Raji (cell line): ENCODE measurements around the gene TIMELESS.
A peak's percentile ranks its signal among the peaks of the same experiment; 100 is the strongest.

Experiments
- POLR2A ChIP-seq: IDR thresholded peaks from 2 replicates; pipeline ENCODE4 v1.6.1; 2011; ENCODE audit warnings: low read depth, low read length, control low read depth; ENCODE audit not compliant: insufficient read depth

The TIMELESS gene

GRCh38 chr12:56448860-56449621 is at the start of gene TIMELESS:
Gene TIMELESS, minus strand, starts transcription at chr12:56449426. Its CDS starts 15,256 bp downstream, at chr12:56434170.
- TF ChIP-seq POLR2A: peak; percentile 84

GRCh38 chr12:56490360-56490759 is 41.1 kb upstream of the TIMELESS start:
- TF ChIP-seq POLR2A: no peak

GRCh38 chr12:56488041-56488955 is 39.1 kb upstream of the TIMELESS start, which contains the start of gene GLS2:
Gene GLS2, minus strand, starts transcription at chr12:56488161. Its CDS starts 43 bp downstream, at chr12:56488118.
- no peak for TF ChIP-seq POLR2A

- no peak for TF ChIP-seq POLR2A
Measured at GRCh38 chr12:56487448-56488040, 38.3 kb upstream of the TIMELESS start.

GRCh38 chr12:56486694-56487093 is 37.5 kb upstream of the TIMELESS start:
- no peak for TF ChIP-seq POLR2A

- no peak for TF ChIP-seq POLR2A
Measured at GRCh38 chr12:56484566-56484965, 35.3 kb upstream of the TIMELESS start.

- no peak for TF ChIP-seq POLR2A
Measured at GRCh38 chr12:56479625-56480024, 30.4 kb upstream of the TIMELESS start.

GRCh38 chr12:56477521-56478225 is 28.4 kb upstream of the TIMELESS start:
- no peak for TF ChIP-seq POLR2A

GRCh38 chr12:56476972-56477432 is 27.8 kb upstream of the TIMELESS start:
- no peak for TF ChIP-seq POLR2A

GRCh38 chr12:56476143-56476542 is 26.9 kb upstream of the TIMELESS start:
- TF ChIP-seq POLR2A: no peak

GRCh38 chr12:56474389-56474788 is 25.2 kb upstream of the TIMELESS start:
- TF ChIP-seq POLR2A: peak; percentile 25; the same call in 1 of the 2 replicates

- no peak for TF ChIP-seq POLR2A
Measured at GRCh38 chr12:56469007-56469930, 20.0 kb upstream of the TIMELESS start.

GRCh38 chr12:56468216-56469006 is 19.2 kb upstream of the TIMELESS start, which contains the start of gene SPRYD4:
Gene SPRYD4, plus strand, starts transcription at chr12:56468578. Its CDS starts 14 bp downstream, at chr12:56468592.
- TF ChIP-seq POLR2A: peak; percentile 95
